NCI-H2107 treated with DMSO at 0.1 percent for 48 hours (cell line): ENCODE data around the gene SP4.

Experiments
- DNase-seq: peaks from one replicate; lab custom pipeline; 2025; ENCODE audit not compliant: unreplicated experiment; lab: John Stamatoyannopoulos, UW

SP4 gene

DNA sequence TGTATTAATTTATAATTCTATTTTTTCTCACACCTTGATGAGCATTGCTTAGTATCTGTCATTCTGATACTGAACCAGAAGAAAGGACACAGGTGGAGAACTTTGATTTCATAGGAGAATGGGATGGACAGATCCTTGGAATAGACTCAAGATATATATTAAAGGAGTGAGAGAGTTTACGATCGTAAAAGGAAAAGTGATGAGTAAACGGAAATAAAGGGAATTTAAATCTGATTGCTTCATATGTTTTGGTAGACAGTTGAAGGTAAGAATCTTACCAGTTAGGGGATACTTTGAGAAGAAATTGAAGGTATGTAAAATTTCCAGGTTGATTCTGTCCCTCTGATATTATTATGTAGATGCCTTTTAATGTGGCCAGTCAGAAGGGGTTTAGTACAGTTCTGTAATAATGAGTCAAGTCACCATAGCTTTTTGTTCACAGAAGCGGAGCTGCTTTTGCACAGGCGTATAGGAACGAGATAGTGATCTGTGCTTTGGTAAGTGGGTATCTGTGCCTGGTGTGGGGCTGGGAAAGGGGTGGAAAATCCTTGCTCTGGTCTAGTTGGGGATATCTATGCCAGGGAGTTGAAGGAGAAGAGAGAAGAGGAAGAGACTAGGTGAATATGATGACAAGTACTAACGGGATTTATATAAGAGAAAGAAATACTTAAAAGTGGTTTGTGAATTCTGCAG, 15.4 kb downstream of the SP4 start:
- DNase-seq: no peak

DNA sequence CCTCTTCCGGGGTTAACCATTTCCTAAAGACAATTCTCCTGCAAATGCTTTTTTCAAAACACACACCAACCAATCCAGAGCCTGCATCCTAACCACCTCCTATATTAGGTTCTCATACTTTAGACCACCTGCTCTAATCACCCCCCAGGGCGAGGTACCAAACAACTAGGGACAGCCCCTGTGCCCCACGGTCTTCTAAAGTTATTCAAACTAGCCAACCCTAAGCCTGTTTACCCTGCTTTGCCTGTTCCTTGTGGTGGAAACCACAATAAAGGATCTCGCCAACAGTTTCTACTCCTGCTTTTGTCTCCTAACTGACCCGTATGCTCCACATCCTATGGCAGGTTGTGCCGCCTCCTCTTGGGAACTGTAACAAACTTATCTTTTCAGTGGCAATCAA, 21.1 kb downstream of the SP4 start:
- DNase-seq: no peak

DNA sequence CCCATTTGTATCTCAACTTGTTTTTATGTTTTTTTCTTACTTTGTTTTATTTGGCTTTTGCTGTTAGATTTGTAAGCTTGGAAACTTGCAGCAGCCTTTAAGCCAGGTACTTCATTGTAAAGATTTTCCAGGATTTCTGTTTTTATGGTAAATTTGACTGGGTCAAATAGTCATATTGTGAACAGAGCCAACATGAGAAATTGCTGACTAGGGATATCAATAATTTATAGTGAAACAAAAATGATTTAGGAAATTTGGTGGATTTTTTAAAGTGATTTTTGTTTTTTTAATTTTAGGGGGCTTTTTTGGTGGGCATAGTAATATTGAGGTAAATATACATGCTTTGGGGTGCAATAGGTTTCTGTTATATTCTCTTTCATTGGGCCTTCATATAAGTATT, 22.2 kb downstream of the SP4 start:
- DNase-seq: no peak

DNA sequence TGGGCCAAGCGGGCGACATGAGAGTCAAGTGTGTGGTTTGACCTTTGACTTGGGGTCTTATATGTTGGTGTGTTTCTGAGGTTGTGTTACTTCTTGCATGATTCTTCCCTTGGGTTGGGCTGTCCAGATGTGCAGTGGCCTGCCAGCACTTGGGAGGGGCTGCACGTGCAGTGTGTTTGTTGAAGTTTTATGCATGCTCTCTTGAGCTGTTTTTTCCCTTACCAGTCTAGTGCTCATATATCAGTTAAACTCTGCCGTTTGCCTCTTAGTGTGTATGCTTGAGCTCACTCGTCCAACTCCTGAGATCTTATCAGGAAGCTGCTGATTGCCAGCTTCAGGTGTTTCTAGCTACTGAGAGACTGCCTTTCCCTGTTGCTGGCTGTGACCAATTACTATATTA, 23.1 kb downstream of the SP4 start:
- DNase-seq: no peak

DNA sequence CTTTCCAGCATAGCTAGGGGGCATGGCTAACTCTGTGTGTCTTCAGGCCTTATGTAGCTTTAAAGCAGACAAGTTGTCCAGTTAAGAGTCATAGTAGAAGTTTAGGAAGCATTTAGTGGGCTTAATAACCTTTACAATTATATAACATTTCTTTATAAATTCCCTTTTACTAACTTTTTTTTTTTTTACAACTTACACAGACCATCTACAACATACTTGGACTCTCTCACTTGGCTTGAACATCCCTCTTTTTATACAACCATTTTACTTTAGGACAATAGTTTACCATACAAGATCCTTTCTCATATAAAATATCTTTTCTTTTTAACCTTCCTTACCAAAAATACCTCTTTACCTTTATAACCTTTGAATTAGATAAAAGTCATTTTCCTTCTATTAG, 26.3 kb downstream of the SP4 start:
- no peak for DNase-seq

DNA sequence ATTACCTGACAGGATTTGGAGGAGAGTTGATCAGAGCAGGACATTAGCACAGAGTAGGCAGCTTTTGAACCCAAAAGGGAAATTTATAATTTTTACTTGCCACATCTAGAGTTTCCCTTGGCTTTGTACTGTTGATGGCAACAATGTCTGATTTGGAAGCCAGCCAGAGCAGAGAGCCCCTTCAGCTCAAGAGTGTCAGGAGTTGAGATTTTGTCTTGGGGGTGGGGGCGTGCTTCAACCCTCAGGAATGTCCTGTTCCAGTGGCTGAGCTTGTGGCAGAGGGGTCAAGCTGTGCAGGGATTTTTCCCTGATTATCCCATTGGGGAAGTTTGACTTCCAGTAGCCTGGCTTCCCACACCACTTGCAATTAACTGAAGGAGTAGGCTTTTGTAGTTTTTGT, 27.0 kb downstream of the SP4 start:
- DNase-seq: no peak

DNA sequence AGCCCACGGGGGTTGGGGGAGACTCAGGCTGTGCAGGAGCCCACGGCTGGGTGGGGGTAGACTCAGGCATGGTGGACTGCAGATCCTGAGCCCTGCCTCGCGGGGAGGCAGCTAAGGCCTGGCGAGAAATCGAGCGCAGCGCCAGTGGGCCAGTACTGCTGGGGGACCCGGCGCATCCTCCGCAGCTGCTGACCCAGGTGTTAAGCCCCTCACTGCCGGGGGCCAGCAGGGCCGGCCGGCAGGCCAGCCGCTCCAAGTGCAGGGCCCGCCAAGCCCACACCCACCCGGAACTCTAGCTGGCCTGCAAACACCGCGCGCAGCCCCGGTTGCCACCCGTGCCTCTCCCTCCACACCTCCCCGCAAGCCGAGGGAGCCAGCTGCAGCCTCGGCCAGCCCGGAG, 33.4 kb downstream of the SP4 start:
- DNase-seq: no peak

DNA sequence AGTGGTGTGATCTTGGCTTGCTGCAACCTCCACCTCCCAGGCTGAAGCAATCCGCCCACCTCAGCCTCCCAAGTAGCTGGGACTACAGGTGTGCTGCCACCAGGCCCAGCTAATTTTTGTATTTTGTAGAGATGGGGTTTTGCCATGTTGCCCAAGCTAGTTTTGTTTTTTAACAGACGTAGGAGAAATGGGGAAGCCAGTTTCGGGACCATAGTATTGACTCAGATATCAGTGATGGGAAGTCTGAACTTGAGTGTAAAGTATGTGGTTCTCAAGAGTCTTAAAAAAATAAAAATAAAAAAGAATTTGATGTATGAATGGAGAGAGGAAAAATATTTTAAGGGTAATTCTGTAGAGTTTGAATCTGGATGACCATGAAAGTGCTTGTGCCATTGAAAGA, 34.2 kb downstream of the SP4 start:
- DNase-seq: no peak

DNA sequence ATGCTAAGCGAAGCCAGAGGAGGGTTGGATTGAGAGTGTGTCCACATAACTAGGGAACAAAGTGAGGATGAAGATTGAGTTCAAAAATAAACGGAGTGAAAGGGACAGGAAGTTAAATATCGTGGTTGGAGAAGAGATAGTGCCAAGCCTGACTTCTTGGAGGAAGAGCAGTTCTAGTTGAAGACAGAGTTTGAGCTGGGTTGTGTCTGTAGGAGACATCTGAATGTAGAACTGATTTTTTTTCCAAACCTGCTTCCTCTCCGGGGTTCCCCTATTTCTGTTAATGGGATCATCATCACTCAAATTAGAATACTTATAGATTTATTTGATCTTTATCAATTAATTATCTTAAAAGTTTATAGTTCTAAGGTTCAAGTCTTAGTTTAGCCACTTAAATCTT, 35.6 kb downstream of the SP4 start:
- DNase-seq: no peak

DNA sequence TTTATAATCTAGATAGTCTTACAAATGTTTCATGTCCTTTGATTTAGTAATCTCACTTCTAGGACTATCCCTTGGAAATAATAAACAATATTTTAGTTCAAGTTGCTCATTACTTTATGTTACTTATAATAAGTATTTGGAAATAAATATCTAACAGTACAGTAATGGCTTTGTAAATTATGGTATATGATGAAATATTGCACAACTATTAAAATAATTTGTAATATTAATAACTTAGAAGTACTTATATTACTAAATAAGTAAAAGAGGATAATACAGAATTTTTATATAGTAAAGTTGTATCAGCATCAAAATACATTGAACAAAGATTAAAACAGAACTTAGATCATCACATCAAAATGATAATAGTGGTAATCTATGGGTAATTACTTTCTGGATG, 41.1 kb downstream of the SP4 start:
- no peak for DNase-seq

DNA sequence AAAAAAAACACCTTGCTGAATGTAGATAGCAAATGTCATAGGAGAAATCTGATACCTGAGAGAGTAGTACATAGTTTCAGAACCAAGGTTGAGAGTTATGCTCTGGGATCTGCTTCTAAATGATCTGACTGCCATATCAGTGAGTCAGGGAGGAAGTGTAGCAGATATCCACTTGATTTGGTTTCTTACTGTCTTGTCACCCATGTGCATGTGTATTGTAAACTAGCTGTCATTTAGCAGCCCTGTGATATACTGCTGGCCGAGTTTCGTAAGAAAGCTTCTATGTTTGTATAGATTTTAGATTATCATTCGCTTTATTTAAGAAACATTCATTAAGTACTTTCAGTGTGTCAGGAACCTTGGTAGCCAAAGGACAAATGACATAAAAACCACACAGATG, 42.0 kb downstream of the SP4 start:
- DNase-seq: no peak

DNA sequence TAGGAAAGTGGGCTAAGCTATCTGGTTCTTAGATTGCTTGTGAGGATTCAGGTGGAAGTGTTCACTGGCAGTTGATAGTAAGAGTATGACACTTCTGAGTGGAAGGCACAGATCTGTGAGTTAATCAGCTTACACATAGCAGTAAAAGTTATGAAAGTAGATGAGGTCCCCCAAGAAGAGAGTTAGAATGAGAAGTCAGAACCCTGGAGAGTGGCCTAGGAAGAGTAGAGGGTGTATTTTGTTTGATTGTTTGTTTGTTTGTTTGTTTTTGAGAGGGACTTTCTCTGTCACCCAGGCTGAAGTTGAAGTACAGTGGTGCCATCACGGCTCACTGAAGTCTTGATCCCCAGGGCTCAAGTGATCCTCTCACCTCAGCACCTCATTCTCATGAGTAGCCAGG, 44.1 kb downstream of the SP4 start:
- DNase-seq: no peak

DNA sequence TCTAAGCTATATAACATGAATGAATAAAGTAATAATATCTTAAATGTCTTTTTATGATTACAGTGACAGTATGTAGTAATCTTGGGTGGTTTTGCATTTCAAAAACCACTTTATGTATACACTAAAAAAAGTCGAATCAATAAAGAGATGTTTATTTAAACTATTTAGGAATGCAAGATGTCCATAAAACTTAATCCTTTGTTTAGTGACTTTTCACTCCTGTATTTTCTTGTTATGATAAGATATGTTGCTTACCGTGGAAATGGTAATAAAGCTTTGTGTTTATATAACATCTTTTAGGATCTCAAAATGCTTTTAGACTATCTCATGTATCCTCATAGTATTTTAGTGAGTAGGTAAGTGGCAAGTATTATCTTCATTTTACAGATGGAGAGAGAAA, 48.5 kb downstream of the SP4 start:
- no peak for DNase-seq

DNA sequence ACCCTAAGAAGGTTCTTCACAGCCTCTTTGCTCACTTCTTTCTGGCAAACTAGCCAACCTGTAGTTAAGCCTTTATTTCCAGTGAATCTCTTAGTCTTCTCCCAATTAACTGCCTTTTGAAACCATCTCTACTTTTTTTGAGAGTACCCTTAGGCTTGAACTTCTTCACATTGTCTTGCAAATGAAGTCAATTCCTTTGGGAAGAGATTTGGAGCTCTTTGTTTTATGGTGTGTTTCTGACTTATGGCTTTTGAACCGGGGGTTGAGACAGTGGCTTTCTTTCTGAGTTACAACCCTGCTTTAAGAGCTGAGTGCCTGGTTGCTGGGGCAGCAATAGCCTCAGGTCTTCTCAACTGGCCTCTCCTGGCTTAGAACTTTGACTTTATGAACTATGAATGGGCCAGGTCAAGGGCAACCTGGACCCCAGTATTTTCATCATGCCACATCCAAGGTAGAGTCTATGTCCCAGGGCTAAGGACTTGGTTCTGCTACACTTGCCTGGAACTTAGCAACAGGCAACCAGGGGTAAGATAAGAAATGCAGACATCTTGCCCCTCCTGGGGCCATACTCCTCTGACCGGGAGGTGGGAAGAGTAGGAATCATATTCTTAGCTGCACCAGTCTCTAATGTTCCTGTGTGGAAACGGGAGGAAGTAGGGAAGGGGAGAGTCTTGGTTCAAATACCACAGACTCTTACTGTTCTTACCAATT, 53.0 kb downstream of the SP4 start:
- no peak for DNase-seq

DNA sequence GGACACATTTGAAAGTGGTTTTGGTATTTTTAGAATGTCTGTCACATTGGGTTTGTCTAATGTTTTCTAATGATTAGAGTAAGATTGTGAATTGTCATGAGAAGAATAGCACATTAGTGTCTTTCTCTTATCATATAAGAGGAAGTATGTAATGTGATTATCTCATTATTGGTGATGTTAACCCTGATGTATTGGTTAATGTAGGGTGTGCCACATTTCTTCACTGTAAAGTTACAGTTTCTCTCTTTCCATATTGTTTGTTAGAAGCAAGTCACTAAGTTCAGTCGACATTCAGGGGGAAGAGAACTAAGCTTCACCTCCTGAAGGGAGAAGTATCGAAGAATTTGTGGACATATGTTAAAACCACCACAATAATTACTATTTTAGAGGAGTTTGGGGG, 58.6 kb downstream of the SP4 start:
- DNase-seq: no peak

DNA sequence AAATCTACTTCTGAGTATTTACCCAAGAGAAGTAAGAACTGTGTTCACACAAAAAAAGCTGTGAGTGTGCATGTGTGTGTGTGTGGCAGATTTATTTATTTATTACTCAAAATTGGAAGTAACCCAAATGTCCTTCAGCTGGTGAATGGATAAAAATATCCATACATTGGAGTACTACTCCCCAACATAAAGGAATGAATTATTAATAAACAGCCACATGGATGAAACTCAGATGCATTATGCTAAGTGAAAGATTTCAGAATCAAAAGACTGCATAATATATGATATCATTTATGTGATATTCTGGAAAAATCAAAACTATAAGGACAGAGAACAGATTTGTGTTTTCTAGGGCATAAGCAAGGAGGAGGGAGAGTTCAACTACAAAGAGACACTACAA, 67.8 kb downstream of the SP4 start:
- DNase-seq: no peak

DNA sequence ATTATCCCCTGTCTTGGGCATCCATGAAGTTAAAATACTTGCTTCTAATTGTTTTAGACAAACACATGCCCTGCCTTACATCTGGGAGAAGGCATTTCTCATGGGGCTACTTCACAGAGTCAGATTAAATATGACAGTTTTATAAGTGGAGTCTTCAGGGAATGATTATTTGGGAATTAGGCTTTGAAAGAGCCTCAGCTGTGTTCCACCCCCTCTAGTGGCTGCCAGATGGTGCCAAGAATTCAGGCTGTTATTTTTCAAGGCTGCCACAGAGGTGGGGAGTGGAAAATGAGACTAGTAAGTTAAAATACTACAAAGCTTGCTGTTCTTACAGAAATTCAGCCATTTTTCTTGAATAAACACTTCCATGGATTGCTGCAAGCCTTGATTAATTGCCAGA, 69.2 kb downstream of the SP4 start:
- no peak for DNase-seq

DNA sequence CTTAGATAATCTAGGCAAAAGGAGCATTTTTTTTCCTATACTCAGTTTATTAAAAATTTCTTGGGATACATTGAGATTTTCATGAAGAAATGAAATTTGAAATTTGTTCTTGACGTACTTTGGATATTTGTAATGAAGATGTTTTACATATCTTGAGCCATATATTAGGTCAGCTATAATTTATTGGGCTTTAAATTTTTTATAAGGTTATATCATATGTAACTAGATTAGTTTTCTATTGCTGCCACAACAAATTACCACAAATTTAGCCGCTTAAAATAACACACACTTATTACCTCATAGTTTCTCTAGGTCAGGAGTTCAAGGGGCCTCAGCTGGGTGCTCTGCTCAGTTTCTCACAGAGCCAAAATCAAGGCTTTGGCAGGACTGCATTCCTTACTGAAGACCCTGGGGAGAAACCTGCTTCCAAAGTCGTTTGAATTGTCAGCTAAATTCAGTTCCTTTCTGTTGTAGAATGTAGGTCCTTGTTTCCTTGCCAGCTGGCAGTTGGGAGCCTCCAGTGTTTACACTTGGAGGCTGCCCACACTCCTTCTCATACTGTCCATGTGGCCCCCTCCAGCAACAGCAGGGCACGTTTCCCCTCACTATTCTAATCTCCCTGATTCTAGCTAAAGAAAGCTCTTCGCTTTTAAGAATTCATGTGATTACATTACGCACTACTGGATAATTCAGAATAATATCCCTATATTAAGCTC, 72.4 kb downstream of the SP4 start:
- no peak for DNase-seq

DNA sequence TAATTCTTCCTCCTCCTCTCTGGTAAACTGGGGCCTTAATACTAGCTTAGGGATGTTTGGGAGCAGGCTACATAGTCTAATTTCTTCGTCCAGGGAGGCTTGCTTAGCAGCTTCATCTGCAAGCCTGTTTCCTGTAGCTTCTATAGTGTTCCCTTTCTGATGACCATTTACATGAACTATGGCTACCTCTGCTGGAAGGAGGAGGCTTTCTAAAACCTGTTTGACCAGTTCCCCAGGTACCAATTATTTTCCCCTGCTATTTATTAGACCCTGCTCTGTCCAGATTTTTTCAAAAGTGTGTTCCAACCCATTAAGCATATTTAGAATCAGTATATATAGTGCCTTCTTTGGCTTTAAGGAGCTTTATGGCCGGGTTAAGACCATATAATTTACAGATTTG, 76.1 kb downstream of the SP4 start:
- DNase-seq: no peak

DNA sequence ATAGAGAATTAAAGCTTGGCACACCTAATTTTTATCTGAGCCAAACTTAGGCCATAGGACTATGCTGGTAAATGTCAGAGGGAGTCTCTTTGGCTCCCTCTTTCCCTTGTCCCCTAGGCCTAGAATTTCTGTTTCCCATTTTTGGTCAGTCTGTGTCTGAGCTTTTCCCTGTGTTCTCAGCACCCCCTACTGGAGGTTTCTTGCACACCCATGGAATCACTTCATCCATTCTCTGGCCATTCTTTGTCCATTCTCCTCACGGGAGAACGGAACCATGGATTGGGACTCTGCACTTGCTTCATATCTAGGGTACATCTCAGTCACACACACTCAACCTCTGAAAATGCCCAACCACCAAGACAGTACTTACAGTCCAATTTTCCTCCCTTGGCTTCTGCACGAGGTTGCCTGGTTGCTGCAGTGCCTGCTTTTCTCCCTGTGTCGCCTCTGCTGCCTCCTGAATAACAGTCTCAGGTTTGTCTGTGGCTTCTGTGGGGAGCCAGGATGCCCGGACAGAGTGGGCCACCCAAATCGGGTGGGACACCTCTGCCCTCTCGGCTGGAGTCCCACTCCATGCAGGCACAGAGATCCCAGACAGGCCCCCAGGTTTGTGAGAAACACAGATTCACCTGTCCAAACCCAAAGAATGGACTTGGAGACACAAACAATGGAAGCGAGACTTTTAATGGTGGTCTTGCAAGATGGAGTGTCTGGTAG, 79.9 kb downstream of the SP4 start:
- no peak for DNase-seq

DNA sequence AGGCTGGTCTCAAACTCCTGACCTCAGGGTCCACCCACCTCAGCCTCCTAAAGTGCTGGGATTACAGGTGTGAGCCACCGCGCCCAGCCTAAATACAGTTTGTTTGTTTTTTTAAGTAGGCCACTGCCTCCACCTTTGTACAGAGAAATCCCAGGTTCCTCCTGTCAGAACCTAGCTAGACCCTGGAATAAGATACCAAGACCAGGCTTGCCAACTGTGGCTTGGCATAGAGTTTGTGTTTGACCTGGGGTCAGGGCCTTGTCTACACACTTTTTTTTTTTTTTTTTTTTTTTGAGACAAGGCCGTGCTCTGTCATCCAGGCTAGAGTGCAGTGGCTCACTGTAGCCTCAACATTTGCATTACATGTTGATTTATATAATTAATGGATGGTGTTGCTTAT, 80.7 kb downstream of the SP4 start:
- DNase-seq: no peak

DNA sequence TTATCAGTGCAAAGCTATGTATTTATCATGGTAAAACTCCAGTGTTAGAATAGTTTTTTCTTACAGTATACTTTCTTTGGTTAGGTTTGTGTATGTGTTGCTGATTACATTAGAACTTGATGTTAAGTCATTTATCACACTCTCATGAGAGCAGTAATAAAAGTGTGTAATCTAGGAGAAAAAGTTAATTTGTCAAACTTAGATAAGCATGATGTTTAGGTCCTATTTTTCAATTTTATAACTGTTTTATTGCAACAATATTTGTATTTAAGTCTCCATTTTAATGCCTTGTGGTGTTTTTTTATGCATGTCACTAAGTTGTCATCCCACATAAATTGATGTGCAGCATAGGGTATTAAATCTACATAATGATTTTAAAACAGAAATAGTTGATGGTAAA, 86.2 kb downstream of the SP4 start:
- no peak for DNase-seq
